GM19468 (cell line): ENCODE results near the gene ERBB4.
A peak's percentile ranks its signal among the peaks of the same experiment; 100 is the strongest.

ENCODE experiments used
- ATAC-seq: cut with Tn5 transposase; IDR thresholded peaks from one replicate; pipeline ENCODE4 v1.9.1; 2021; ENCODE audit warnings: mild to moderate bottlenecking, moderate library complexity, moderate number of reproducible peaks; ENCODE audit not compliant: unreplicated experiment; ENCODE audit errors: extremely low read depth

Gene ERBB4

DNA sequence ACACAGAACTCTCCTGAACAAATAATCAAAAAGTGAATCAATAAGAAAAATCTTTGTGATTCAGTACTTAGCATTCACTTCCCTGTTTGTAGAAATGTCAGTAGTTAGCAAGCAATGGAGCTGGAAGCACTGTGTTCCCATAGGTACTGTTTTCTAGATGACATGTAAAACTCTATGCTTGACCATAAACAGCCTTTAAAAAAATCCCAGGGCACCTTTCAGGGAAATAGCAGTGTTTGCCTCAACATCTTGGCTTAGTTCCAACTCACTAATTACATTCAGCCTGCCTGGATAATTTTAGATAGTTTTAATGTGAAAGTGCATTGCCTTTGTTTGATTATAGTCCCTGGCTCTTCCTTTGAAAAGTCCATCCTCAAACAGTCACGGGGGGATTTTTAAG is 721.8 kb downstream of the ERBB4 start:
- ATAC-seq: no peak

DNA sequence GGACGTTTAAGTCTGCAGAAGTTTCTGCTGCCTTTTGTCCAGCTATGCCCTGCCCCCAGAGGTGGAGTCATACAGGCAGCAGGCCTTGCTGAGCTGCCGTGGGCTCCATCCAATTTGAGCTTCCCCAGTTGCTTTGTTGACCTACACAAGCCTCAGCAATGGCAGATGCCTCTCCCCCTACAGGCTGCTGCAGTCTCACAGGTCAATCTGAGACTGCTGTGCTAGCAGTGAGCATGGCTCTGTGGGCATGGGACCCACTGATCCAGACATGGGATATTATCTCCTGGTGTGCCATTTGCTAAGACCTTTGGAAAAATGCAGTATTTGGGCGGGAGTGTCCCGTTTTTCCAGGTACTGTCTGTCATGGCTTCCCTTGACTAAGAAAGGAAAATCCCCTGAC is 726.0 kb downstream of the ERBB4 start:
- ATAC-seq: no peak

DNA sequence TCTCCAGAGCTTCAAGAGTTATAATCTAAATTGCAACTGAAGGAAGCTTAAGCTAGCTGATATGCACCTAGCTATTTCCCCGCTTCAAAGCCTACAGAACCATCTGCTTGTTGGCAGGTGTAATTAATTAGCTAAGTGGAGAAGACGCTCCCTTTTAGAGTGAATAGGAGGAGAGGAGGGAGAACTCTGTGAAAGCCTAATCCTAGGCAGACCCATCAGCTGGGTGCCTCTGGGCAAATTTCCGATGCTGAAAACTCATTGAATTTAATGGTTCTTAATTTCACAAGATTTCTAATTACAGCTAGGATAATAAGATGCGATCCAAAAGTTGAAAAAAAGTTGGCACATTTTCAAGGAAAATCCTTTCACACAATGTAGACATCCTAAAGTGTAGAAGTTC is 735.9 kb downstream of the ERBB4 start:
- no peak for ATAC-seq

DNA sequence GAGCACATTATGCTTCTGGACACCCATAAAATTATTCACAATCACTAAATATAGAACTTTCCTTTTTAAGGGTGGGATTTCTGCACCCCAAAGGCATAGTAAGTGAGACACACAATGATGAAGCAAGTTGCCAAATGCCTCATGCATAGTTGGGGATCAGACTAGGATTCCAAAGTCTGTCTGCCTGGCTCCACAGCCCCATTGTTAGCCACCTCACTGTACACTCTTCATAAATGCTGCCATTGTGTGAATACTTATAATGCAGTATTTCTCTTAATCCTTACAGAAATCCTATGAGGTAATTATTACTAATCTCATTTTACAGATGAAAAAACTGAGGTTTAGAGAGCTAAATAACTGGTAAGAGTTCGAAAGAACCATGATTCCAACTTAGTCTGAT is 738.6 kb downstream of the ERBB4 start:
- ATAC-seq: no peak

DNA sequence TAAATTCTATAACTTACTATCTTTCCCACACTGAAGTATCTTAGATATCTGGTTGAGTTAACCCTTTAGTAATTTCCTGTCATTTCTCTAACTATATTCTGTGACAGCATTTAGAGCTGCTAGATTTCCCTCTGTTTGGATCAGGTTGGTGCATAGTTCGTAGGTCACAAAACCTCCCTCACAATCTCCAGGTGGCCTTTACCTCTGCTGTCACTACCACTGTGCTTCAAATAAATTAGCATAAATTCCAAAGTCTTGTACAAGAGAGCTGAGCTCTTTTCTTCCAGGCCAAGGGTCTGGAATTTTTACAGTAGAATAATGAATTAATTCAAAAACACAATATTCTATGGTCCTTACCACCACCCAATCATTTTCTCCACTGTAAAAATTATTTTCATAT is 739.7 kb downstream of the ERBB4 start:
- no peak for ATAC-seq

DNA sequence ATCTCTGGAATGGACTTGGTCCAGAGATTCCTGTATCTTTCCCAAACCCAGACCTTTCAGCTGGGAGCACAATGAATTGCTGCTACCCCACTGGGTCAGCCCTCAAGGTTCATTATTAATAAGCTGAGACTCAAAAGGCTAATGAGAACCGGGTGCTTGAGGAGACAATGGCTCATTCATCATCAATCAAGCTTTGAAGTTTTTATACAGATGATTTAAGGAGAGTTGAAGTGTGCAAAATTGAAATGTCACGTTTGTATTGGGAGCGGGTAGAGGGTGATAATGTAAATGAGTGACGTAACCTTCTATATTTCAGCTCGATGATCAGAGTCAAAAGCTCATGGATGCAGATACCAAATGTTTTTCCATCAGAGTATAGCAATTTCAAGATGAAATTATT is 744.9 kb downstream of the ERBB4 start:
- ATAC-seq: no peak

DNA sequence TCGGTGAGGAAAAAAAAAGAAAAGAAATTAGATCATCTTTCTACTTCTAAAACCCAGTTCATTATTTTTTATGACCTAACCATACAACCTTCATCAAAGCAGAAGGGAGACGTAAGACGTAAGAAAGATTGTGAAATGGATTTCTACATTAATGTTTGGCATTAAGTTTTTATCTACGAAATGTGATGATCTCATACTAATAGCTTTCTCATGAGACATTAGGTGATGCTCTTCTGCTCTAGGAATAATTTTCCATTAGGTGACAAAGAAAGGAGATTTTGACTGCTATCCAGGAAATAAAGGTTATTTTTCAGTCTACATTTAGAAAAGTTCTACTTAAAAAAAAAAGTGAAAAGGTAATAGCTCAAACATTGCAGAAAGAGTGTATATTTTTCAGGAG is 748.6 kb downstream of the ERBB4 start:
- no peak for ATAC-seq

DNA sequence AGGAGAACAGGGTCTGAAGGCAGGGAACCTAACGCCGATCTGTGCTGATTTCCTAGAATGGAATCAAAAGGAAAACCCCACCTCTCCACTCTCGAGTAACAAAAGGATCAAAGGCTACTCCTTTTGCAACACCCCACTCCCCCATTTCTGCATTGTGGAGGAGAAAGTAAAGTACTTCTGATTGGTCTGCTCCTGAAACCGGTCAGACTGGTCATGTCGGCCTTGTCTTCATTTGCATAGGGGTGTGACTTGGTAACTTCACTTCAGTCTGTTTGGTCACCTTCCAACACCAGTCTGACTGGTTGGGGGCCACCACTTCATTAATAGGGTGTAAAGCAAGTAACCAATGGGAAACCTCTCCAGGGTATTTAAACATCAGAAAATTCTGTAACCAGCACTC is 771.9 kb downstream of the ERBB4 start:
- ATAC-seq: no peak

DNA sequence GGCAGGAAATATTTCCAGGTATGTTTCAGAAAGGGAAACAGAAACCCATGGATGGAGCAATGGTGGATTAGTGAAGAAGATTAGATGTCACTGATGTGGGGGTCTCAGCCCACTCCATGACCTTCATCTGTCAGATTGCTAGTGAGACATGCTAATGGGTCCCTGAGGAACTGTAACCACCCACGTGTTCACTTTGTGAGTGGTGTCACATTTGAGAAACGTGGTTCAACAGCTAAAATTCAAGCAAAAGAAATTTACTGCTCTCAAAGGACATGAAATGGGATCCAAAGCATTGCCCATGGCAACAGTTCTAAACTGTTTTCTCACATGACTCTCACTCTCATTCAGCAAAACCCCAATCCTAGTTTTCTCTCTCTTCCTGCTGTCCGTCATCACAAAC is 776.1 kb downstream of the ERBB4 start:
- no peak for ATAC-seq

DNA sequence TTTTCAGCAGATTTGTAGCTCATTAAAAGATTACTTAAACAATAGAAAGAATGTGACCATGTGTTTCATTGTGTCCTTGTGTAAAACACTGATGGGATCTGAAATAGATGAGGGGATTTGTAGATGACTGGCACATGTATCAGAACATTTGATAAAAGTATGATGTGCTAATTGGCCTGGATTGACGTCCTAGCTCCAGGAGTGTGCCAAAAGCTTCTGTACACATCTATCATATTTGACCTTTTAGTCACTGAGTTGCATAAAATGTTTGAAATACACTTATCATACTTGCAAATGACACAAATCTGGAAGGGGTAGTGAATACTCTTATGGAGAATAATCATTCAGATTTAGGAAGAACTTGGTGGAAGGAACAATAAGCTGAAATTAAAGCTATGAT is 778.5 kb downstream of the ERBB4 start:
- ATAC-seq: no peak

DNA sequence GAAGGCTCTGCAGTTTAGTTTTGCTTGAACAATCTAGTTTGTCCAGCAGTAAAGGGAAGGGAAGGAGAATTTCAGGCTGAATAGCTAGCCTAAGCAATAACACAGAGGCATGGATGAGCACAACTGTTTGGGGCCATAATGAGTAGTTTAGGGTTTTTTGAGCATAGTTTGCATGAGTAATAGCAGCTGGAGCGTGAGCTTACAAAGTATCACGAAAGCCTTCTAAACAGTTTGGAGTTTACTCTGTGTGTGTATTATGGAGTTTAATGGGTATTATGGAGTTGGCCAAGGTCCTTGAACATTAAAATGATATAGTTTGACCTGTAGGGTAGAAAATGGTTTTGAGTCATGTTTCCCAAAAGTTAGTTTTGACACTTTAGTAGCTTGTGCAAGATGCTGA is 782.3 kb downstream of the ERBB4 start:
- no peak for ATAC-seq

DNA sequence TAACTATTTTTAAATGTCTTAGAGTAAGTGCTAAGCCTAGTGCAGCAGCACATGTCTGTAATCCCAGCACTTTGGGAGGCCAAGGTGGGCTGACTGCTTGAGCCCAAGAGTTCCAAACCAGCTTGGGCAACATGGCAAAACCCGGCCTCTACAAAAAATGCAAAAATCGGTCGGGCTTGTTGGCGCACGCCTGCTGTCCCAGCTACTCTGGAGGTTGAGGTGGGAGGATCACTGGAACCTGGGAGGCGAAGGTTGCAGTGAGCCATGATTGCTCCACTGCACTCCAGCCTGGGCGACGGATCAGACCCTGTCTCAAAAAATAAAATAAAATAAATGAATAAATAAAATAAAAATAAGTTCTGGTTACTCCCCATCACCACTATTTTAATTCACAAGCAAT is 783.4 kb downstream of the ERBB4 start:
- ATAC-seq: no peak

DNA sequence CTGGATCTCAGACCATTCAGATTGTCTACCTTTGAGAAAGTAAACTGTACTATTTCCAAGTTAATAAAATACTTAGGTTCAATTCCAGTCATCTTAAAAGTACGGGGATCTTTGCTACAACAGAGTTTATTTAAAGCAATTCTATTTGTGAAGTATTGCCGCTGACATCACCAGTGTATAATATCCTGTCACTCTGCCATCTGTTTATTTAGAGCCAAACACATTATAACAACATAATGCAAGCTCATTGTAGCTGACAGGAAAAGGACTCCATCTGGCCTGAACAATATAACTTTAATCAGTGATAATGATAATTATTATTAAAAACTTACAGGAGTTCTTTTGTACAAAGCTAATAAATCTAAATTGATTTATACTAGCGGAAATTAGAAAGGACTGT is 786.8 kb downstream of the ERBB4 start:
- ATAC-seq: no peak

DNA sequence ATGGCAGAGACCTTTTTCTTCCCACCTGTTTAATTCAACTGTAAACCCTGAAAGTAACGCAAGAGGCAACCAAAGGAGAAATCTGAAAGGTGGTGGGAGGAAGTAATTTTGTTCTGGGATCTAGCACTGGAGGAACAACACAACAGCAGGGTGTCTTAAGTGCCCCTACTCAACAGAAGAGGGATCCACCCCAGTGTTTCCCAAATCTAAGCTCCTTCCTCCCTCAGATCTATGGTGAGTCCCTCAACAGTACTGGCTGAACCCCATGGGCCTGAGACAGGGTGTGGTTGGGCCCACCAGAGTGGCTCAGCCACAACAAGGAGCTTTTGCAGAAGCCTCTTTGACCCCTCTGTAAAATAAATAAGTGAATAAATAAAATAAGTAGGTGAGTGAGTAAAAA is 790.3 kb downstream of the ERBB4 start:
- ATAC-seq: no peak

DNA sequence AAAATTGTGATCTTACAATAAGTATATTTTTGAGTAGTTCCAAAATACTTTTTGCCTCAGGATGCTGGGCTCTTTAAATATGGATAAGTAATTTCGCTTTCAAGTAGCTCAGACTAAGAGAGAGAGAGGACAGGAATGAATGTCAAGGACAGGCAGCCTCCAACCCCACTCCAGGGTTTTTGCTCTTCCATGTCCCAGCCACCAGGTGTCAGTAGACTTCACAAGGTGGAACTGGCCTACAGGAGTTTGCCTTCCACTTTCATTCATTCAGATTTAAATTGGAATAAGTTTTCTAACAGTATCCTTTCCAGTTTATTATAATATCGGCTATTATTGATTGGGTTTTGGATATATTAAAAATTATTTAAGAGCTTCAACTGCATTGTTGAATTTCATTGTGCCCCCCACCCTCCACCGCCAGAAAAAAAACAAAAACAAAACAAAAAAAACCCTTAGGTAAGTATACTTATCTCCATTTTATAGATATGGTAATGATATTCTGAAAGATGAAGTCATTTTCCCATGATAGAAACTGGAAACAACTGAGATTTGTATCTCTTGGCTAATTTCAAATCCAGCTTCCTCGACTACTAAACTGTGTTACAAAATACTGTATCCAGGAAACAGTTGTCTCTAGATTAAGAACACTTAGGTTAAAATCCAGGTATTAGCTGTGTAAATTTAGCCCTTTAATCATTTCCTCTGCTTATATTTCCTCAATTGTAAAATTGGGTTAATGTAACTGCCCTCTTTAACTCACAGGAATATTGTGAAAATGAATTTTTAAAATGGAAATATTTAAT is 793.1 kb downstream of the ERBB4 start:
- ATAC-seq: peak; percentile 46

DNA sequence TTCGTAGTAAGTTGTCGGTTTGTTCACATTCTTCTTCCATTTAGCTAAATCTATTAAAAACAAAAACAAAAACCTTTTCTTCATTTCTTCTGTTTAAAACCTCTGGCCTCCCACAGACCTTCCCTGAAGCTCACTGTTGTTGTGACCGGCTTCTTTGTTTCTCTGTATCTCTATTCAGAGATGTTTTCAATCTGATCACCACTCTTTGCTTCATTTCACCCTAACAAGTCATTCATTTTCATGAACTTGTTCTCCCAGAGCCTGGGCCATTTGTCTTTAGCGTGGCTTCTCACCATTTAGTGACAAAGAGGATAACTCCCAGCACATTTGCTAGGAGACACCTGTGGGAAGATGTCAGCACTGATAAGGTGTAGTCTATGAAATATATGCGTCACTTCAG is 794.2 kb downstream of the ERBB4 start:
- no peak for ATAC-seq

DNA sequence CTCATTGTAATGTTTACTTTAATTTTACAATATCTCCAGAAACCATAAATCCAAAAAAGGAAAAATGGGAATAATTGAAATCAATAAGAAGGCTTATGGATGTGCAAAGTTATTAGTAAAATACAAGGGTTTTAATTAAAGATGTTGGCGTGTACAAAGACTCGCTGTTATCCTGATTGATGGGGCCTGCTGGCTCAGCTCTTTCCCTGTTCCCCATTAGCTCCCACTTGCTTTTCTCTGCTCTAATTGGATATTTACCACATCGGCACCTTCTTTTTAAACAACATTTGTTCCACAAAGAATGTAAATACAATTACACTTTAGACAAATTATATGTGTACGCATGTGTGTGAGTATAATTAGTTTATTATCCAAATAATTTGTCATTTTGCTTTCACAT is 796.6 kb downstream of the ERBB4 start:
- ATAC-seq: no peak

DNA sequence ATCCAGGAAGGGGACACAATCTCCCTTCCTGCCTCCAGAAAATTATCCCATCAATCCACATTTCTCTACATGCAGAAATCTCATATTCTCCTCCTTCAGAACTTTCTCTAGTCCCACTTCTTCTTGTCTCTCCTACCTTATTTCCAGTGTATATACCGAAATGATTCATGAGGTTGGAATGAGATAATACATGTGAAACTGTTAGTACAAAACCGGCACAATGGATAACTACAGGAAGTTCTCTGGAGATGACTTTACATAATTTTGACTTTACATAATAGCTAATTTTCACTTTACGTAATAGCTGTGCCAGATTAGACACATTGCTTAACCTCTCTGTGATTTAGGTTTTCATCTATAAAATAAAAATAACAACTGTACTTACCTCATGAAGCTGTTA is 801.3 kb downstream of the ERBB4 start:
- ATAC-seq: no peak

DNA sequence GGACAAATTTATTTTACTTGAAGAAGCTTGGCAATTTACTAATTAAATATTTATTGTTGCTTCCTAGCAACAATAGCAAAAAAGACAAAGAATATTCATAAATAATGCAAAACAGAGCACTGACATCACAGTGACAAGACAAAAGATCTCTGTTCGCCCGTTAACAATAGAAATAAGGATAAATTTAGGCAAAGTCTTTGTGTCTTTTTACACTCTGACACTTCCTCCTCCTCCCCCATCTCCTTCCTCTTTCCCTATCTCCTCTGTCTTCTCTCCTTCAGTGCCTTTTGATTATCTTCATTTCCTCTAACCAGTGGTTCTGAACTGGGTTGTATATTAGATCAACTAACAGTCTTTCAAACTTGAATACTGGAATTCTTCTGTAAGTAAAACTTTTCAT is 808.4 kb downstream of the ERBB4 start:
- no peak for ATAC-seq

DNA sequence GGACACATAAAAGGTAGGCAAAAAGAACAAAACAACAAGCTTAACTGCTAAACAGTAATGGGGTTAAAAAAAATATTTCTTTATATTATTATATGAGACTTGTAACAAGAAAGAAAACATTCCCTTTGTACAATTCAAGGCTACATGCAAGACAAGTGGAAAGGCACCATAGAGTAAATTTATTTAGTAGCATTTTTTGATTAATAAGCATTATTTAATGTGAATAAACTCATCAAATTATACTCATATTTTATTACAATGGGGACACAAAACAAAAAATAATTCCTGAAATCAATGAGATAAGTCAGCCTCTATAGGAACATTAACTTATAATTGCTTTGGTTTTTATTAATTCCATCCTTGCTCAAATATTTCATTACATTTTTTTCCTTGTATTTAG is 809.2 kb downstream of the ERBB4 start:
- ATAC-seq: no peak

DNA sequence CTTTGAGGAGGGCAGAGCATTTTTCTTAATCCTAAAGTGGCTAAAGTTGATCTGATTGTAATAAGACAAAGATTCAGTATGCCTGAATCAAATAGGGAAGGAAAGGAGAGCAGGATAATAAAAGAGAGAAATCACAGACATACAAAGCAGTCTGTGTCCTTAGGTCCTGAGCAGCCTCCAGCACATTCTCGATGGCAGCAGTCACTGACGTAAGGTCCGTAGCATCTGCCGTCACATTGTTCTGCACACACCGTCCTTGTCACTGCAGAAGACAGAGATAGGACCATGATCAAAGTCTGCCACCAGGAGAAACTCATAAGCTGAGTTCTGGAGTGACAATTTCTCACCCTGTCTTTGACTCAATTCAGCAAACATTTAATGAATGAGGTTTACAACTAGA is 813.7 kb downstream of the ERBB4 start:
- ATAC-seq: no peak

DNA sequence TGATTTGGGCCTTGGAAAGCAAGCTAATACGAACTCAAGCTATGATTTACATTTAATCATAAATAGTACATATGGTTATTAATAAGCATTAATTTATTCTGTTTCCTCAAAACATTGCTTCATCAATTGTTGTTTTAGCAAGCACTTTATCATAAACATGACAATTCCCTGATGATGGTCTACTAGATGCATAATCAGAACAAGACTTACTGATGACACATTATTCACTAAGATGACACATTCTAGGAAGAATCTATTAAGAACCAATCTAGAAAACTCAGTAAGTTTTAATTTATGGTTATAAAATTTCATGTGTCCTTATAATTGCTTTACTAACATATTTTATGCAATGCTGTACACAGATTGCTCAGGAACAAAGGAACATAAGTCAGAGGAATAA is 815.2 kb downstream of the ERBB4 start:
- no peak for ATAC-seq

DNA sequence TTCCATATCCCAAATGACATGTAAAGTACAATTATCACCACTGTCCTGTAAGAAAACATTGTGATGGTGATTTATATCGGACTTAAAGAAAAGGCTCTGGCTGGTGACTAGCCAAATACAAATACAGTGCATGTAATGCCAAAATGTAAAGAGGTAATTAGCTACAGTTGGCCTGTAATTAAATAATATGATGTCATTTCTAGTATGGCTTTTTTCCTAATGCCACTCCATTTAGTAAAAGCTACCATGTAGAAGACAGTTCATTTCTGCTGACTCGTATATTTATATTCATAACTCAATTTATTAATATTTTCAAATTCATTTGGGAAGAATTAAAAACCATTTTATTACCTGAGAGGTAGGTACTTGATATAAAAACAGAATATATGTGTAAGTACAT is 815.7 kb downstream of the ERBB4 start:
- ATAC-seq: no peak
